ENCODE data around the gene RBMS3. TPM values are rescaled to one million over a fixed set of nuclear protein-coding genes. Genes with fewer than 3 reads are reported as not detected.
"Not testable (repeated sequence)": the region's sequence is repeated elsewhere in the genome, so short reads cannot be mapped to it uniquely, and the experiment has no call there.

The RBMS3 gene
- total RNA-seq, 1 donor from 2014 or later, result 70.0 TPM

DNA sequence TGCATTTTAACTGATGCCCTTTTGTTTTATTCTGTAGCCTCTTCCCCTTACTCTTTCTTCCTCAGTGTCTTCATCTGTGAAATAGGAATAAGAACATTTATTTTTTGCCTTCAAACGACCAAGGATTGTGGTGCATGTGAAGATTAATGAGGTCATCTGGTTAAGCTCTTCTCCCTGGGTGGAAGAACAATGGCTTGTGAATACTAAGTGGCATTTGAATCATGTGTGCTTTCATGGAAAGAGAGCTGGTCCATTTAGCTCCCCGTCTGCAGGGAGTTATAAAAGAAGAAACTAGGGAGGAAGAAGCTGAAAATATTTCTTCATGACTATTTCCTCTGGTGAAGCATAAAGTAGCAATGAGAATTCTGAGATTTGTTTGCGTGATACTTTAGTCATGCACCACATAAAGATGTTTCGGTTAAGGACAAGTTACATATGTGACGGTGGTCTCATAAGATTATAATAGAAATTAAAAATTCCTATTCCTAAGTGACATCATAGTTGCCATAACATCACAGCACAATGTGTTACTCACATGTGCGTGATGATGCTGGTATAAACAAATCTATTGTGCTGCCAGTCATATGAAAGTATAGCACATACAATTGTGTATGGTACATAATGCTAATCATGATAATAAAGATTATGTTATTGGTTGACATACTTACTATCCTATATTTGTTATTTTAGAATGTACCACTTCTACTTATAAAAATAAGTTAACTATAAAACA, 374.3 kb downstream of the RBMS3 start:
- Histone ChIP-seq H3K27ac (no peak overlapping the region), H3K4me3 (no peak overlapping the region), H3K4me1 (no peaks in the 10 kb centered on the region), H3K27me3 (no peaks in the 10 kb centered on the region), H3K9me3 (no peaks in the 10 kb centered on the region), H3K36me3 (no peaks in the 10 kb centered on the region)
- no peak for DNase-seq (ENCODE audit: extremely low spot score in 2 of 2)
- intact Hi-C loops (cut with DNase I), result no loop called here
- TF ChIP-seq CTCF (IDR thresholded peaks at IDR 0.05) (no peak), POLR2A (IDR thresholded peaks at IDR 0.05) (no peak), POLR2AphosphoS5 (IDR thresholded peaks at IDR 0.05; ENCODE audit: insufficient read depth in 1 of 2, low read depth in 1 of 2) (no peak)

DNA sequence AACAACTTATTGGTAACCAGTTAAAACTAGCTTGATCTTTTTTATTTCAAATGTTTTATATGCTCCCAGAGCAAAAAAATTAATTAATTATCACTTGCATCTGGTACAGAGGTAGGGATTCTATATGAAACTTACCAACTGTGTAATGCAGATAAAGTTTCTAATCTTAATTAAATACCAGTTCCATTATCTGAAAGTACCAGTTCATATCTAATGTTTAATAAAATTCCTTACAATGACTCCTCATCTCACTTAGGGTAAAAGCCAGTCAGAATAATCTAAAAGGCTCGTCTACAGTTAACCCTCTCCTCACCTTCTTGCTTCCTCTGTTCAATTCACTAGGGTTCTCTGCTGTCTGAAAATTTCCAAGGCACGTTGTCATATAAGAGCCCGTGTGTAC, 384.8 kb downstream of the RBMS3 start:
- Histone ChIP-seq H3K27ac (no peak overlapping the region), H3K4me1 (no peaks in the 10 kb centered on the region), H3K27me3 (no peaks in the 10 kb centered on the region), H3K36me3 (no peaks in the 10 kb centered on the region), H3K9me3 (no peaks in the 10 kb centered on the region), H3K4me3 (no peak overlapping the region)
- intact Hi-C loops (cut with DNase I), result no loop called here
- no peak for DNase-seq (ENCODE audit: extremely low spot score in 2 of 2)
- TF ChIP-seq CTCF (IDR thresholded peaks at IDR 0.05) (no peak), POLR2A (IDR thresholded peaks at IDR 0.05) (no peak), POLR2AphosphoS5 (IDR thresholded peaks at IDR 0.05; ENCODE audit: insufficient read depth in 1 of 2, low read depth in 1 of 2) (no peak)

DNA sequence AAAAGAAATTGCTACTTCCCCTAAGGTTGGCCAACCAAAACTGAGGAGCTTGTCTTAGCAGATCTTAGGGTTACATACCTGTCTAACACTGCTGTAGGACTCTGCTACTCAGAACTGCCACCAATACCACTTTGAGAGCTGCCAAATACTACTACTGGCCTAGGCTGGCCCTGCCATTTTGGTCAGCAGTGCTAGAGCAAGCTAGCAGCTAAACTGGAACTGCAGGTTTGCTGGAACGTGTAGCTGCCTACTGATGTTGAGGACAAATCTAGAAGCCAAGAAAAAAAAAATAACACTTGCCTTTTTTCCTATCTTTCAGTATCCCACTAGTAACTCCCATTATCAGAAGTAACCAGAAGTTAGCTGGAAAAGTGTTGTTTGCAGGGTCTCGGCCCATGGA, 387.4 kb downstream of the RBMS3 start:
- TF ChIP-seq POLR2AphosphoS5 (IDR thresholded peaks at IDR 0.05; ENCODE audit: insufficient read depth in 1 of 2, low read depth in 1 of 2) (no peak), POLR2A (IDR thresholded peaks at IDR 0.05) (no peak), CTCF (IDR thresholded peaks at IDR 0.05) (no peak)
- Histone ChIP-seq H3K9me3 (no peaks in the 10 kb centered on the region), H3K4me3 (no peak overlapping the region), H3K27ac (no peak overlapping the region), H3K4me1 (no peaks in the 10 kb centered on the region), H3K27me3 (no peaks in the 10 kb centered on the region), H3K36me3 (no peaks in the 10 kb centered on the region)
- no peak for DNase-seq (ENCODE audit: extremely low spot score in 2 of 2)
- intact Hi-C loops (cut with DNase I), result no loop called here

GRCh38 chr3:29668728-29669127, 387.9 kb downstream of the RBMS3 start:
- Histone ChIP-seq H3K27me3 (no peaks in the 10 kb centered on the region), H3K9me3 (no peaks in the 10 kb centered on the region), H3K36me3 (no peaks in the 10 kb centered on the region), H3K27ac (no peak overlapping the region), H3K4me3 (no peak overlapping the region), H3K4me1 (no peaks in the 10 kb centered on the region)
- intact Hi-C loops (cut with DNase I), result no loop called here
- TF ChIP-seq CTCF (IDR thresholded peaks at IDR 0.05), result no peak
- DNase-seq (ENCODE audit: extremely low spot score in 2 of 2), result no peak

DNA sequence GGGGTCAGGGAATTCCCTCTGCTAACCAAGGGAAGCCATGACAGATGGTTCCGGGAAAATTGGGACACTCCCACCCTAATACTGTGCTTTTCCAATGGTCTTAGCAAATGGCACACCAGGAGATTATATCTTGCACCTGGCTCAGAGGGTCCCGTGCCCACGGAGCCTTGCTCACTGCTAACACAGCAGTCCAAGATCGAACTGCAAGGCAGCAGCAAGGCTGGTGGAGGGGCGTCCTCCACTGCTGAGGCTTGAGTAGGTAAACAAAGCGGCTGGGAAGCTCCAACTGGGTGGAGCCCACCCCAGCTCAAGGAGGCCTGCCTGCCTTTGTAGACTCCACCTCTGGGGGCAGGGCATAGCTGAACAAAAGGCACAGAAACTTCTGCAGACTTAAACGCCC, 389.6 kb downstream of the RBMS3 start:
- H3K27ac ChIP-seq; DNase-seq (ENCODE audit: extremely low spot score in 2 of 2): not testable (repeated sequence)

More for the DNA sequence above, 389.6 kb downstream of the RBMS3 start:
- H3K36me3 ChIP-seq; H3K4me1 ChIP-seq; H3K27me3 ChIP-seq; intact Hi-C loops (cut with DNase I); H3K9me3 ChIP-seq; H3K4me3 ChIP-seq: not testable (repeated sequence)

Measured in vagina (tissue), 2 donors.